ENCODE data around the gene TRMU. TPM values are rescaled to one million over a fixed set of nuclear protein-coding genes. Genes with fewer than 3 reads are reported as not detected.
A peak's percentile ranks its signal among the peaks of the same experiment; 100 is the strongest.

TRMU gene
- total RNA-seq, 1 donor from 2014 or later = 38.2 TPM

- Mint-ChIP-seq H3K27ac (ENCODE audit: unreplicated experiment) (no peak overlapping the region), H3K4me1 (ENCODE audit: unreplicated experiment) (no peaks in the 10 kb centered on the region)
Measured at GRCh38 chr22:46367707-46368191, 32.2 kb downstream of the TRMU start.

GRCh38 chr22:46368422-46368821 lies 32.9 kb downstream of the TRMU start:
- DNase-seq (ENCODE audit: extremely low spot score, unreplicated experiment) = no peak
- no peaks in the 10 kb centered on the region for H3K36me3 Mint-ChIP-seq (ENCODE audit: unreplicated experiment)
- no peaks in the 10 kb centered on the region for H3K27me3 Mint-ChIP-seq (ENCODE audit: unreplicated experiment)
- no peak for TF ChIP-seq CTCF (IDR thresholded peaks at IDR 0.05)
- H3K4me1 Mint-ChIP-seq (ENCODE audit: unreplicated experiment) = no peaks in the 10 kb centered on the region
- no peaks in the 10 kb centered on the region for H3K9me3 Mint-ChIP-seq (ENCODE audit: unreplicated experiment)
- no peak overlapping the region for H3K27ac Mint-ChIP-seq (ENCODE audit: unreplicated experiment)
- H3K4me3 Mint-ChIP-seq (ENCODE audit: unreplicated experiment) = no peak overlapping the region

More at GRCh38 chr22:46367707-46368191, 32.2 kb downstream of the TRMU start:
- no peak overlapping the region for H3K4me3 Mint-ChIP-seq (ENCODE audit: unreplicated experiment)
- DNase-seq (ENCODE audit: extremely low spot score, unreplicated experiment) = no peak
- peak; percentile 91 for TF ChIP-seq CTCF (IDR thresholded peaks at IDR 0.05)
- no peaks in the 10 kb centered on the region for H3K27me3 Mint-ChIP-seq (ENCODE audit: unreplicated experiment)
- no peaks in the 10 kb centered on the region for H3K36me3 Mint-ChIP-seq (ENCODE audit: unreplicated experiment)
- no peaks in the 10 kb centered on the region for H3K9me3 Mint-ChIP-seq (ENCODE audit: unreplicated experiment)

- H3K36me3 Mint-ChIP-seq (ENCODE audit: unreplicated experiment) = no peaks in the 10 kb centered on the region
Measured at GRCh38 chr22:46368871-46369715, 33.6 kb downstream of the TRMU start.

GRCh38 chr22:46369716-46370583 lies 34.4 kb downstream of the TRMU start:
- H3K4me3 Mint-ChIP-seq (ENCODE audit: unreplicated experiment) = no peak overlapping the region
- no peak for TF ChIP-seq CTCF (IDR thresholded peaks at IDR 0.05)
- H3K4me1 Mint-ChIP-seq (ENCODE audit: unreplicated experiment) = no peaks in the 10 kb centered on the region
- no peaks in the 10 kb centered on the region for H3K9me3 Mint-ChIP-seq (ENCODE audit: unreplicated experiment)
- H3K27ac Mint-ChIP-seq (ENCODE audit: unreplicated experiment) = no peak overlapping the region
- H3K27me3 Mint-ChIP-seq (ENCODE audit: unreplicated experiment) = no peaks in the 10 kb centered on the region
- no peaks in the 10 kb centered on the region for H3K36me3 Mint-ChIP-seq (ENCODE audit: unreplicated experiment)
- no peak for DNase-seq (ENCODE audit: extremely low spot score, unreplicated experiment)

More at GRCh38 chr22:46368871-46369715, 33.6 kb downstream of the TRMU start:
- no peak overlapping the region for H3K27ac Mint-ChIP-seq (ENCODE audit: unreplicated experiment)
- no peak for TF ChIP-seq CTCF (IDR thresholded peaks at IDR 0.05)
- H3K27me3 Mint-ChIP-seq (ENCODE audit: unreplicated experiment) = no peaks in the 10 kb centered on the region
- no peaks in the 10 kb centered on the region for H3K9me3 Mint-ChIP-seq (ENCODE audit: unreplicated experiment)
- H3K4me1 Mint-ChIP-seq (ENCODE audit: unreplicated experiment) = no peaks in the 10 kb centered on the region
- no peak overlapping the region for H3K4me3 Mint-ChIP-seq (ENCODE audit: unreplicated experiment)
- DNase-seq (ENCODE audit: extremely low spot score, unreplicated experiment) = no peak

All from osteocyte (in vitro differentiated cells).